GM12892 (cell line): ENCODE measurements around the gene SLC17A9.

Experiments
- POLR2A ChIP-seq: IDR thresholded peaks from 2 replicates; pipeline ENCODE4 v1.6.1; 2011; ENCODE audit warnings: low read depth, low read length, control low read depth
- POLR2AphosphoS5 ChIP-seq: IDR thresholded peaks from 2 replicates; pipeline ENCODE4 v1.6.1; 2011; ENCODE audit warnings: low read depth, low read length, control low read depth

DNA sequence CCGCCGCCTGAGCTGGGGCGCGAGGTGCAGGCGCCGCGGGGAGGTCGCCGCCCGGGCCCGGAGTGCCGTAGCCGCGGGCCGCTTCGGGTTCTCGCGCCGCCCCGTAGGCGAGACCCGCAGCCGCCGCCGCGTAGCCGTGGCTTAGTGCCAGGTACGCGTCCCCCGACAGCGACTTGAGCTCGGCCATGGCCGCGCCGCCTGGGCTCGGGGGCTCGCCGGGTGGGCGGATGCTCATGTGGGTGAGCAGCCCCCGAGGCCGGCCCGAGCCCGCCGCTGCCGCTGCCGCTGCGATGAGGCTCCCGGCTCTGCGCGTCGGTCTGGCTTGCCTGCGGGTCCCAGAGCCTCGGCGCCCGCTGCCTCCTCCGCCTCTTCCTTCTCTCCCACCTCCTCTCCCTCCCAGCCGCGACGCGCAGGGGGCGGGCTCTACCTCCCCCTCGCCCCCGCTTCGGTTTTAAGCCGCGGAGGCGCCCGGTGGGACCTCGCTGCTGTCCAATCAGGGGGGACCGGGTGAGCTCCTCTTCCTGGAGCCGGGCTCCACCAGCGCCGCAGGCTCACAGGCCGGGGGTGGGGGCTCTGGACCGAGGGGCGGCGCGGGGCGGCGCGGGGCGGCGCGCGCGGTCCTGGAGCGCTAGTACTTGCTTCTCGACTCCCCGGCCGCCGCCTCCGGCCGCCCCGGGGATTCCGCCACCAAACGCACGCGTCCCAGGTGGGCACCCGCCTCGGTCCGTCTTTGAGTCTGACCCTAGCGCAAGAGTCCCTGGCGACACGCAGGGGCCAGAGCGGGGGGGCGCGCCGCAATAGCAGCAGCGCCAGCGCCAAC lies 54.2 kb downstream of the SLC17A9 start, which contains the start of gene BHLHE23:
- TF ChIP-seq POLR2A (no peak), POLR2AphosphoS5 (no peak)
